ENCODE measurements around the gene PLCH1. TPM values are rescaled to one million over a fixed set of nuclear protein-coding genes. Genes with fewer than 3 reads are reported as not detected.

PLCH1 gene
- total RNA-seq, 4 donors from 2014 or later = 0.68 to 1.2 (median 0.87) TPM

- 55% methylated on average over 1 of the region's 1 CpG for WGBS
- no peaks in the 10 kb centered on the region for H3K27me3 ChIP-seq
- no peaks in the 10 kb centered on the region for H3K4me1 ChIP-seq
- H3K4me3 ChIP-seq = no peak overlapping the region
- H3K9me3 ChIP-seq = no peaks in the 10 kb centered on the region
- TF ChIP-seq POLR2AphosphoS5 (IDR thresholded peaks at IDR 0.05) (no peak), POLR2A (IDR thresholded peaks at IDR 0.05) (no peak)
- TF ChIP-seq, protein P1, sequence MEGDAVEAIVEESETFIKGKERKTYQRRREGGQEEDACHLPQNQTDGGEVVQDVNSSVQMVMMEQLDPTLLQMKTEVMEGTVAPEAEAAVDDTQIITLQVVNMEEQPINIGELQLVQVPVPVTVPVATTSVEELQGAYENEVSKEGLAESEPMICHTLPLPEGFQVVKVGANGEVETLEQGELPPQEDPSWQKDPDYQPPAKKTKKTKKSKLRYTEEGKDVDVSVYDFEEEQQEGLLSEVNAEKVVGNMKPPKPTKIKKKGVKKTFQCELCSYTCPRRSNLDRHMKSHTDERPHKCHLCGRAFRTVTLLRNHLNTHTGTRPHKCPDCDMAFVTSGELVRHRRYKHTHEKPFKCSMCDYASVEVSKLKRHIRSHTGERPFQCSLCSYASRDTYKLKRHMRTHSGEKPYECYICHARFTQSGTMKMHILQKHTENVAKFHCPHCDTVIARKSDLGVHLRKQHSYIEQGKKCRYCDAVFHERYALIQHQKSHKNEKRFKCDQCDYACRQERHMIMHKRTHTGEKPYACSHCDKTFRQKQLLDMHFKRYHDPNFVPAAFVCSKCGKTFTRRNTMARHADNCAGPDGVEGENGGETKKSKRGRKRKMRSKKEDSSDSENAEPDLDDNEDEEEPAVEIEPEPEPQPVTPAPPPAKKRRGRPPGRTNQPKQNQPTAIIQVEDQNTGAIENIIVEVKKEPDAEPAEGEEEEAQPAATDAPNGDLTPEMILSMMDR (IDR thresholded peaks at IDR 0.05) = no peak
- no peak for DNase-seq (ENCODE audit: low spot score in 2 of 2)
- H3K36me3 ChIP-seq = no peaks in the 10 kb centered on the region
- no peak overlapping the region for H3K27ac ChIP-seq
These were observed 227.0 kb downstream of the PLCH1 start for GRCh38 chr3:155517903-155518302.

DNA sequence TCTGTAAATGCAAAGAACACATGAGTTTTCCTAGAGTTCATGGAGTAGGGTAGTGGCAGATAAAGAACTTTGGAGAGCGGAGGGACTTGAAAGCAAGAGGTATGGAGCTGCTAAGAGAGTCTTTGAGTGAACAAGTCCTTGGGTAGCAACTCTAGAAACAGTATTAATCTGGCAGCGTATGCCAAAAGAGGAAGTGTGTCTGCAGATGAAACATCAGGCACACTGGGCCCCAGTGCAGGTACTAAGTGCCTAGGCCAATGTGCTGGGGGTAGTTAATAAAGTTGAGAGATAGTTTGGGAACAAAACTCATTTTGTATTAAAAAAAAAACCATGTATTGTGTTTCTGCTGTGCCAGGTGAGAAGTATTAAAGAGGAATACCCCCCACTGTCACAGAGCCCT is 228.4 kb downstream of the PLCH1 start:
- Histone ChIP-seq H3K27ac (no peak overlapping the region), H3K36me3 (no peaks in the 10 kb centered on the region), H3K27me3 (no peaks in the 10 kb centered on the region), H3K4me3 (no peak overlapping the region), H3K9me3 (no peaks in the 10 kb centered on the region), H3K4me1 (no peaks in the 10 kb centered on the region)
- no peak for TF ChIP-seq POLR2AphosphoS5 (IDR thresholded peaks at IDR 0.05)
- no peak for TF ChIP-seq POLR2A (IDR thresholded peaks at IDR 0.05)
- no peak for TF ChIP-seq EP300 (IDR thresholded peaks at IDR 0.05)
- TF ChIP-seq, protein P1 (IDR thresholded peaks at IDR 0.05) = no peak
- no peak for DNase-seq (ENCODE audit: low spot score in 2 of 2)
- 80% methylated on average over 2 of the region's 2 CpGs for WGBS

- WGBS = 40% methylated on average over 5 of the region's 5 CpGs
These were observed 232.0 kb downstream of the PLCH1 start for GRCh38 chr3:155512867-155513261.

GRCh38 chr3:155512175-155512866 is 232.6 kb downstream of the PLCH1 start:
- no peak for DNase-seq (ENCODE audit: low spot score in 2 of 2)
- TF ChIP-seq EP300 (IDR thresholded peaks at IDR 0.05) (no peak), POLR2A (IDR thresholded peaks at IDR 0.05) (no peak), POLR2AphosphoS5 (IDR thresholded peaks at IDR 0.05) (no peak)
- TF ChIP-seq, protein P1 (IDR thresholded peaks at IDR 0.05) = no peak
- no peak overlapping the region for H3K27ac ChIP-seq
- H3K9me3 ChIP-seq = no peaks in the 10 kb centered on the region
- WGBS = 63% methylated on average over 8 of the region's 8 CpGs
- H3K4me3 ChIP-seq = no peak overlapping the region
- no peaks in the 10 kb centered on the region for H3K36me3 ChIP-seq
- H3K27me3 ChIP-seq = no peaks in the 10 kb centered on the region
- no peaks in the 10 kb centered on the region for H3K4me1 ChIP-seq

More at GRCh38 chr3:155512867-155513261, 232.0 kb downstream of the PLCH1 start:
- H3K27ac ChIP-seq = no peak overlapping the region
- no peak overlapping the region for H3K4me3 ChIP-seq
- no peak for DNase-seq (ENCODE audit: low spot score in 2 of 2)
- no peaks in the 10 kb centered on the region for H3K27me3 ChIP-seq
- no peaks in the 10 kb centered on the region for H3K36me3 ChIP-seq
- no peaks in the 10 kb centered on the region for H3K9me3 ChIP-seq
- no peaks in the 10 kb centered on the region for H3K4me1 ChIP-seq
- TF ChIP-seq, protein P1 (IDR thresholded peaks at IDR 0.05) = no peak
- TF ChIP-seq EP300 (IDR thresholded peaks at IDR 0.05) = no peak
- TF ChIP-seq POLR2AphosphoS5 (IDR thresholded peaks at IDR 0.05) = no peak
- TF ChIP-seq POLR2A (IDR thresholded peaks at IDR 0.05) = no peak

DNA sequence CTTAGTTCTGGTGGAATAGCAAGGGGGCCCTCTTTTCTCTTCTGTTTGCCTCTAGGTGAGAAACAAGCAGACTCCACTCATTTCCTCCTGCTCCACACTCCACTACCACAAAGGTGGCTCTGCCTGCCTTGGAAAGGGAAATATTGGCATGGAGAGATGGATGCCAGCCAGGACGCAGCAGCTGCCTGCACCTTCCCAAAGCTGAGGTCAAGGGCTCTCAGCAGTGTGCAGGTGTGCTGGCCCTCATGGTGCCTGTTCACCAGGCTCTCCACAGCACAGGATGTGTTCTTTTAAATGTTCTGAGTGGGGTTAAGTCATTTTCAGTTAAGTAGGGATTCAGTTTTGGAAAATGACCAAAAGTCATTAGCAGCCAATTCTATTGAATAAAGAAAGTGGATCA is 240.2 kb downstream of the PLCH1 start:
- H3K4me1 ChIP-seq = no peaks in the 10 kb centered on the region
- no peaks in the 10 kb centered on the region for H3K27me3 ChIP-seq
- H3K36me3 ChIP-seq = no peaks in the 10 kb centered on the region
- TF ChIP-seq POLR2A (IDR thresholded peaks at IDR 0.05) (no peak), EP300 (IDR thresholded peaks at IDR 0.05) (no peak), POLR2AphosphoS5 (IDR thresholded peaks at IDR 0.05) (peak in 1 of 3 donors; percentile 15)
- TF ChIP-seq, protein P1 (IDR thresholded peaks at IDR 0.05) = no peak
- no peak for DNase-seq (ENCODE audit: low spot score in 2 of 2)
- WGBS = 83% methylated on average over 1 of the region's 1 CpG
- H3K9me3 ChIP-seq = no peaks in the 10 kb centered on the region
- H3K4me3 ChIP-seq = no peak overlapping the region
- H3K27ac ChIP-seq = no peak overlapping the region
